Astrocyte (in vitro differentiated cells and primary cell): ENCODE results near the gene ALKBH4. TPM values are rescaled to one million over a fixed set of nuclear protein-coding genes. Genes with fewer than 3 reads are reported as not detected.

Experiments used
- DNase-seq: peaks from one replicate; pipeline ENCODE4 v3.0.0-alpha.2; 2010; ENCODE audit warnings: low read depth
- FAIRE-seq: peaks from 2 replicates; lab custom pipeline; 2011; peaks lifted over from hg19 to GRCh38; lab: Jason Lieb, UNC
- H2AFZ ChIP-seq: 2 replicates; pipeline ENCODE4 v1.6.0; 2012; ENCODE audit warnings: low read depth, low read length, inconsistent platforms
- H3K27ac ChIP-seq: 2 replicates; pipeline ENCODE4 v1.5.1; 2011; ENCODE audit warnings: low read depth, low read length, inconsistent platforms
- H3K27me3 ChIP-seq: 2 replicates; pipeline ENCODE4 v1.6.0; 2011; ENCODE audit warnings: low read length, inconsistent platforms; ENCODE audit not compliant: insufficient read depth
- H3K36me3 ChIP-seq: 2 replicates; pipeline ENCODE4 v1.5.1; 2011; ENCODE audit warnings: low read length, inconsistent platforms; ENCODE audit not compliant: insufficient read depth
- H3K4me1 ChIP-seq: 2 replicates; pipeline ENCODE4 v1.5.1; 2011; ENCODE audit warnings: low read length, inconsistent platforms; ENCODE audit not compliant: insufficient read depth
- H3K4me2 ChIP-seq: 2 replicates; pipeline ENCODE4 v1.6.0; 2012; ENCODE audit warnings: low read length, inconsistent platforms
- H3K4me3 ChIP-seq: 2 replicates; pipeline ENCODE4 v1.5.1; 2011; ENCODE audit warnings: low read depth, mild to moderate bottlenecking, low read length, inconsistent platforms; ENCODE audit not compliant: insufficient read depth
- H3K79me2 ChIP-seq: 2 replicates; pipeline ENCODE4 v1.6.0; 2012; ENCODE audit warnings: mild to moderate bottlenecking, low read length, inconsistent platforms; ENCODE audit not compliant: insufficient read depth
- H3K9ac ChIP-seq: 2 replicates; pipeline ENCODE4 v1.6.0; 2012; ENCODE audit warnings: mild to moderate bottlenecking, low read length, inconsistent platforms
- H3K9me3 ChIP-seq: 2 replicates; pipeline ENCODE4 v1.5.1; 2012; ENCODE audit warnings: low read depth, mild to moderate bottlenecking, low read length, inconsistent platforms; ENCODE audit not compliant: insufficient read depth
- H4K20me1 ChIP-seq: 2 replicates; pipeline ENCODE4 v1.6.0; 2012; ENCODE audit warnings: low read length, inconsistent platforms; ENCODE audit not compliant: insufficient read depth
- H3K27ac Mint-ChIP-seq: one replicate; pipeline ENCODE4 v1.8.0; 2021; ENCODE audit warnings: mild to moderate bottlenecking, mixed read lengths; ENCODE audit not compliant: unreplicated experiment
- H3K27me3 Mint-ChIP-seq: one replicate; pipeline ENCODE4 v1.8.0; 2021; ENCODE audit warnings: low read depth, mixed read lengths; ENCODE audit not compliant: unreplicated experiment
- H3K36me3 Mint-ChIP-seq: one replicate; pipeline ENCODE4 v1.8.0; 2021; ENCODE audit warnings: low read depth, mixed read lengths; ENCODE audit not compliant: unreplicated experiment
- H3K4me1 Mint-ChIP-seq: one replicate; pipeline ENCODE4 v1.8.0; 2021; ENCODE audit warnings: low read depth, mixed read lengths; ENCODE audit not compliant: unreplicated experiment
- H3K4me3 Mint-ChIP-seq: one replicate; pipeline ENCODE4 v1.8.0; 2021; ENCODE audit warnings: mild to moderate bottlenecking, moderate library complexity, mixed read lengths; ENCODE audit not compliant: unreplicated experiment
- H3K9me3 Mint-ChIP-seq: one replicate; pipeline ENCODE4 v1.8.0; 2021; ENCODE audit warnings: mild to moderate bottlenecking, mixed read lengths; ENCODE audit not compliant: unreplicated experiment
- EZH2 ChIP-seq: IDR thresholded peaks from 2 replicates; pipeline ENCODE4 v1.6.1; 2012; ENCODE audit warnings: mild to moderate bottlenecking, low read length, inconsistent platforms; ENCODE audit not compliant: insufficient read depth
- total RNA-seq: library from RNA; stranded (reverse); gene quantifications from 2 replicates; pipeline ENCODE4 v1.2.1, GENCODE V29; 2021
- TF ChIP-seq, protein P1 (sequence below): IDR thresholded peaks from 2 replicates; pipeline ENCODE4 v1.5.1; 2011; ENCODE audit warnings: low read depth, mild to moderate bottlenecking, inconsistent platforms, low read length, moderate library complexity; ENCODE audit not compliant: insufficient read depth

ALKBH4 gene
- total RNA-seq, 1 donor from 2014 or later, result 8.7 TPM

- H3K36me3 Mint-ChIP-seq, result peaks cover 4% of the 10 kb centered on the region
Measured at GRCh38 chr7:102454468-102454867, 10.2 kb downstream of the ALKBH4 start.

DNA sequence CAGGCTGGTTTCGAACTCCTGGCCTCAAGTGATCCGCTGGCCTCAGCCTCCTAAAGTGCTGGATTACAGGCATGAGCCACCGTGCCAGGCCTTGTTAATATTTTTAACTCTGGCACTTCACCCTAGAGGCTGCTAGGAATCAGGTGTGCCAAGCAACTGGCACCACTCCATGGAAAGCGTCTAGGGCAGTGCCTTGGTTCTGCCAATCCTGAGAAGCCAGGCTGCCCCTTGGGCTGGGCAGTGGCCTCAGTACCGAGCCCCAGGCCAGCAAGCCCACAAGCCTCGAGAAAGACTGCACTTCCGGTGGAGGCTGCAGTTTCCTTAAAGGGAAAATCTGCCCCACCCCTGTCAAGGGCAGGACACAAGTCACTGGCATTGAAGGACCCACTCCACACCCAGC, 11.3 kb downstream of the ALKBH4 start:
- no peaks in the 10 kb centered on the region for H3K27me3 ChIP-seq
- Mint-ChIP-seq H3K4me3 (no peak overlapping the region), H3K4me1 (peaks cover 9% of the 10 kb centered on the region), H3K27me3 (no peaks in the 10 kb centered on the region), H3K9me3 (no peaks in the 10 kb centered on the region), H3K36me3 (peaks cover 4% of the 10 kb centered on the region), H3K27ac (no peak overlapping the region)
- H2AFZ ChIP-seq, result no peak overlapping the region
- no peak overlapping the region for H3K9ac ChIP-seq
- no peaks in the 10 kb centered on the region for H3K79me2 ChIP-seq
- H3K4me3 ChIP-seq, result no peak overlapping the region
- no peak for TF ChIP-seq EZH2
- TF ChIP-seq, protein P1, sequence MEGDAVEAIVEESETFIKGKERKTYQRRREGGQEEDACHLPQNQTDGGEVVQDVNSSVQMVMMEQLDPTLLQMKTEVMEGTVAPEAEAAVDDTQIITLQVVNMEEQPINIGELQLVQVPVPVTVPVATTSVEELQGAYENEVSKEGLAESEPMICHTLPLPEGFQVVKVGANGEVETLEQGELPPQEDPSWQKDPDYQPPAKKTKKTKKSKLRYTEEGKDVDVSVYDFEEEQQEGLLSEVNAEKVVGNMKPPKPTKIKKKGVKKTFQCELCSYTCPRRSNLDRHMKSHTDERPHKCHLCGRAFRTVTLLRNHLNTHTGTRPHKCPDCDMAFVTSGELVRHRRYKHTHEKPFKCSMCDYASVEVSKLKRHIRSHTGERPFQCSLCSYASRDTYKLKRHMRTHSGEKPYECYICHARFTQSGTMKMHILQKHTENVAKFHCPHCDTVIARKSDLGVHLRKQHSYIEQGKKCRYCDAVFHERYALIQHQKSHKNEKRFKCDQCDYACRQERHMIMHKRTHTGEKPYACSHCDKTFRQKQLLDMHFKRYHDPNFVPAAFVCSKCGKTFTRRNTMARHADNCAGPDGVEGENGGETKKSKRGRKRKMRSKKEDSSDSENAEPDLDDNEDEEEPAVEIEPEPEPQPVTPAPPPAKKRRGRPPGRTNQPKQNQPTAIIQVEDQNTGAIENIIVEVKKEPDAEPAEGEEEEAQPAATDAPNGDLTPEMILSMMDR, result no peak
- DNase-seq, result no peak
- peaks cover 5% of the 10 kb centered on the region for H4K20me1 ChIP-seq
- FAIRE-seq, result no peak
- H3K27ac ChIP-seq, result no peak overlapping the region
- peaks cover 12% of the 10 kb centered on the region for H3K4me1 ChIP-seq
- peaks cover 5% of the 10 kb centered on the region for H3K36me3 ChIP-seq
- H3K9me3 ChIP-seq, result no peaks in the 10 kb centered on the region
- H3K4me2 ChIP-seq, result no peak overlapping the region

More at GRCh38 chr7:102454468-102454867, 10.2 kb downstream of the ALKBH4 start:
- no peak overlapping the region for H3K4me3 Mint-ChIP-seq
- no peaks in the 10 kb centered on the region for H3K9me3 Mint-ChIP-seq
- Histone ChIP-seq H4K20me1 (peaks cover 5% of the 10 kb centered on the region), H2AFZ (no peak overlapping the region), H3K4me3 (no peak overlapping the region), H3K9me3 (no peaks in the 10 kb centered on the region), H3K4me1 (peaks cover 12% of the 10 kb centered on the region), H3K27ac (no peak overlapping the region), H3K4me2 (no peak overlapping the region), H3K9ac (no peak overlapping the region), H3K27me3 (no peaks in the 10 kb centered on the region), H3K36me3 (peaks cover 5% of the 10 kb centered on the region), H3K79me2 (no peaks in the 10 kb centered on the region)
- H3K27me3 Mint-ChIP-seq, result no peaks in the 10 kb centered on the region
- DNase-seq (no peak), FAIRE-seq (no peak)
- TF ChIP-seq, protein P1, result no peak
- TF ChIP-seq EZH2, result no peak
- H3K27ac Mint-ChIP-seq, result no peak overlapping the region
- peaks cover 9% of the 10 kb centered on the region for H3K4me1 Mint-ChIP-seq

GRCh38 chr7:102452451-102452850, 12.2 kb downstream of the ALKBH4 start:
- Histone ChIP-seq H3K27ac (no peak overlapping the region), H3K36me3 (peaks cover 2% of the 10 kb centered on the region), H3K9me3 (no peaks in the 10 kb centered on the region), H3K27me3 (no peaks in the 10 kb centered on the region), H3K79me2 (no peaks in the 10 kb centered on the region), H3K4me3 (no peak overlapping the region), H4K20me1 (peaks cover 5% of the 10 kb centered on the region), H3K4me2 (no peak overlapping the region), H2AFZ (no peak overlapping the region), H3K9ac (no peak overlapping the region), H3K4me1 (peaks cover 21% of the 10 kb centered on the region)
- FAIRE-seq, result no peak
- H3K27me3 Mint-ChIP-seq, result no peaks in the 10 kb centered on the region
- no peaks in the 10 kb centered on the region for H3K9me3 Mint-ChIP-seq
- no peak for DNase-seq
- TF ChIP-seq EZH2, result no peak
- TF ChIP-seq, protein P1, result no peak
- H3K4me1 Mint-ChIP-seq, result peaks cover 9% of the 10 kb centered on the region
- peaks cover 7% of the 10 kb centered on the region for H3K36me3 Mint-ChIP-seq
- H3K4me3 Mint-ChIP-seq, result no peak overlapping the region
- H3K27ac Mint-ChIP-seq, result no peak overlapping the region
